Naive thymus-derived CD4-positive, alpha-beta T cell (primary cell): ENCODE data around the gene NKAPL. TPM values are rescaled to one million over a fixed set of nuclear protein-coding genes. Genes with fewer than 3 reads are reported as not detected.

Experiments used
- ATAC-seq: fragments of 150-1000 bp; cut with Tn5 transposase; 2 replicates; pipeline ENCODE4 v1.10.0; 2021; ENCODE audit warnings: mild to moderate bottlenecking, moderate library complexity
- CTCF ChIA-PET: fragments of 350-600 bp; sonication (Branson Sonifier 250); formaldehyde crosslinking; loops from one replicate; lab custom pipeline; 2021; ENCODE audit warnings: antibody characterized with exemption; lab: Charles Lee
- POLR2A ChIA-PET: fragments of 350-600 bp; sonication (Branson Sonifier 250); formaldehyde crosslinking; loops from one replicate; lab custom pipeline; 2021; ENCODE audit warnings: antibody characterized with exemption, inconsistent platforms; lab: Charles Lee
- DNase-seq, 9 donors: peaks; one replicate each; pipeline versions ENCODE4 v3.0.0 to v3.0.0-alpha.2; 2020 to 2022; ENCODE audit warnings: mixed read lengths in 1 of 9
- H3K27ac ChIP-seq: one replicate; pipeline ENCODE4 v1.7.0; 2013; ENCODE audit warnings: mild to moderate bottlenecking, low read depth, low read length, moderate library complexity
- H3K27me3 ChIP-seq, 2 donors: one replicate each; pipeline ENCODE4 v1.7.0; 2013; ENCODE audit warnings: low read length in 2 of 2, mild to moderate bottlenecking in 2 of 2, moderate library complexity in 2 of 2; ENCODE audit not compliant: control insufficient read depth in 2 of 2, insufficient read depth in 2 of 2
- H3K36me3 ChIP-seq, 3 experiments: 1 replicate in 2 of 3; 2 replicates in 1 of 3; pipeline ENCODE4 v1.7.0; 2013; ENCODE audit warnings: low read length in 3 of 3, mild to moderate bottlenecking in 3 of 3, moderate library complexity in 1 of 3; ENCODE audit not compliant: insufficient read depth in 3 of 3, control insufficient read depth in 2 of 3
- H3K4me1 ChIP-seq, 2 donors: one replicate each; pipeline ENCODE4 v1.7.0; 2013; ENCODE audit warnings: low read length in 2 of 2, mild to moderate bottlenecking in 2 of 2, moderate library complexity in 1 of 2; ENCODE audit not compliant: control insufficient read depth in 2 of 2, insufficient read depth in 2 of 2
- H3K4me3 ChIP-seq: 2 replicates; pipeline ENCODE4 v1.7.0; 2013; ENCODE audit warnings: mild to moderate bottlenecking, low read length
- H3K9me3 ChIP-seq, 3 experiments: 1 replicate in 2 of 3; 2 replicates in 1 of 3; pipeline ENCODE4 v1.7.0; 2013; ENCODE audit warnings: low read length in 3 of 3; ENCODE audit not compliant: control insufficient read depth in 2 of 3
- H3K27ac Mint-ChIP-seq, 9 donors: one replicate each; pipeline ENCODE4 v1.8.0; 2020 to 2022; ENCODE audit warnings: mixed read lengths in 9 of 9, mild to moderate bottlenecking in 8 of 9, moderate library complexity in 5 of 9, inconsistent platforms in 2 of 9
- H3K27me3 Mint-ChIP-seq, 5 donors: one replicate each; pipeline ENCODE4 v1.8.0; 2021 to 2022; ENCODE audit warnings: mixed read lengths in 5 of 5, mild to moderate bottlenecking in 1 of 5
- H3K36me3 Mint-ChIP-seq, 5 donors: one replicate each; pipeline ENCODE4 v1.8.0; 2020 to 2022; ENCODE audit warnings: mixed read lengths in 5 of 5, mild to moderate bottlenecking in 3 of 5, inconsistent platforms in 1 of 5
- H3K4me1 Mint-ChIP-seq, 7 donors: one replicate each; pipeline ENCODE4 v1.8.0; 2020 to 2022; ENCODE audit warnings: mixed read lengths in 7 of 7, mild to moderate bottlenecking in 3 of 7, inconsistent platforms in 1 of 7
- H3K4me3 Mint-ChIP-seq, 10 donors: one replicate each; pipeline ENCODE4 v1.8.0; 2020 to 2022; ENCODE audit warnings: mild to moderate bottlenecking in 10 of 10, mixed read lengths in 10 of 10, moderate library complexity in 6 of 10, inconsistent platforms in 2 of 10
- H3K9me3 Mint-ChIP-seq, 11 donors: one replicate each; pipeline ENCODE4 v1.8.0; 2020 to 2022; ENCODE audit warnings: mixed read lengths in 11 of 11, mild to moderate bottlenecking in 4 of 11, inconsistent platforms in 1 of 11, moderate library complexity in 1 of 11
- intact Hi-C, 2 donors: fragments of 100-400 bp; cut with micrococcal nuclease; formaldehyde crosslinking; loops; one replicate each; pipeline ENCODE4 v1.15.1; 2023
- polyA plus RNA-seq, 2 donors: library from polyadenylated mRNA; unstranded; fragments of 300-500 nt; fragmentation: Illumina TruSeq; gene quantifications; one replicate each; pipeline ENCODE4 v1.2.3, GENCODE V29; 2021
- total RNA-seq, 6 experiments: library from RNA in 5 of 6; stranded (reverse) in 5 of 6; gene quantifications; 1 replicate in 5 of 6; 2 replicates in 1 of 6; pipeline ENCODE4 v1.2.3 and lab custom pipeline; 2021 to 2026

Gene NKAPL
- total and polyA plus RNA-seq, 7 experiments from 2014 or later = 0.12 to 0.30 (median 0.23) TPM; not detected in 1

DNA sequence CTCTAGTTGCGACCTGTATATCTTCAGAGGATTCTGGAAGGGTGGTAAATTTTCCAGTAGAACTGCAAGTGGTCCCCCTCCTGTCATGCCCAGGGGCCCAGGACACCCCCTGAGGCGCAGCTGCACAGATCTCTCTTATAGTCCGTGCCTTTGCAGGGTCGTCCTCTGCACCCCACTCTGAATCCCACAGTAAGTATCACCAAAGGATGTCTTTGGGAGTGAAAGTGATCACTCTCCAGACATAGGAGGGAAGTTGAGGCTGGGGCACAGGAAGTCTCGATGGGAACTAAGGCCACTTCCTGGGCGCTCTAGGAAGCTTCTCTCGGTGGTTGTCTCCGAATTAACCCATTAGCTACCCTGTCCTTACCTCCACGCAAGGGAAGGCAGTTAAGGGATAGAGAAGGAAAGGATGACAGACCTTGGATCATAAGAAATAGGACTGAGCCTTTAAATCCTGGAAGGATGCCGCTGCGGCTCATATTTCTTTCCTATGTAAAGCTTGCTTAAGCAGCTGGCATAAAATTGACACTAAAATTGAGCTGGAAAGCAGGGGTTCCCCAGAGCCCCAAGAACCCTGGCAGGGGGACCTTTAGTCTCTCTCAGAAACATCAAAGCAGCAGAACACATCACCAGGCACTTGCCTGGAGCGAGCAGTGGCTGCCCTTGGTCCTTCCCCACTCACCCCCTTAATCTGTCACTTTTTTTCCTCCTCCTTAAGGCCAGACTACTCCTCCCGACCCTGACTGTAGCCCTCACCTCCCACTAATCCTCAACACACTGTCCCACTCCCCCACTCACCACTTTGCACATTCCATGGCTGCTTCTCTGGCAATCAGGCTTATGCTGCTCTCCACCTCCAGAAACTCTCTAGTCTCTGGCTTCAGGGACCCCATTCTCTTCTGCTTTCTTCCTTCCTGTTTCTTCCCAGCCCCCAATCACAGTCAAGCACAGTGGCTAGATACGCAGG, 6.8 kb upstream of the NKAPL start, which contains the start of gene ZKSCAN4:
TSS of gene ZKSCAN4 (minus strand) at position 261 of the 967 bp plus-strand sequence. CDS start 289 bp downstream, outside the sequence.
- Histone ChIP-seq H3K27me3 (no peaks in the 10 kb centered on the region), H3K9me3 (no peaks in the 10 kb centered on the region), H3K4me3 (peak within 1 kb of the TSS; percentile 100), H3K4me1 (peaks cover 14 to 18% of the 10 kb centered on the region in 2 donors), H3K27ac (peak within 1 kb of the TSS; percentile 55), H3K36me3 (peaks cover 0 to 20% (median 0%) of the 10 kb centered on the region in 3 experiments)
- Mint-ChIP-seq H3K9me3 (peaks cover 0 to 7% (median 0%) of the 10 kb centered on the region in 11 donors), H3K27ac (peak within 1 kb of the TSS; percentile 85 to 98 (median 92)), H3K27me3 (peaks cover 0 to 4% (median 0%) of the 10 kb centered on the region in 5 donors), H3K4me1 (peaks cover 21 to 53% (median 39%) of the 10 kb centered on the region in 7 donors), H3K36me3 (peaks cover 4 to 11% (median 7%) of the 10 kb centered on the region in 5 donors), H3K4me3 (peak within 1 kb of the TSS; percentile 84 to 100 (median 98))
- ATAC-seq (peak; percentile 96), DNase-seq (peak; percentile 44 to 86 (median 78))
- intact Hi-C loops = loop anchor here (1.0 to 5.0 kb wide), 20 partner anchors 15 to 774 kb away; partner anchors contain the start of genes ZKSCAN8 (in 2 of the 2), ZNF165 (in 2 of the 2), ZSCAN23 (in 2 of the 2) and ZSCAN26 (in 2 of the 2)
- ChIA-PET POLR2A (interaction anchor here (0.6 to 8.3 kb wide), 14 partner anchors 12 to 171 kb away, joined by 3 to 86 read pairs (median 4); partner anchors contain the start of genes ZKSCAN3, ZKSCAN8, ZSCAN16 and ZSCAN26), CTCF (interaction anchor here (1.0 to 1.2 kb wide), 3 partner anchors 15 to 103 kb away, joined by 3 to 7 read pairs (median 3); partner anchors contain the start of gene ZSCAN26)

DNA sequence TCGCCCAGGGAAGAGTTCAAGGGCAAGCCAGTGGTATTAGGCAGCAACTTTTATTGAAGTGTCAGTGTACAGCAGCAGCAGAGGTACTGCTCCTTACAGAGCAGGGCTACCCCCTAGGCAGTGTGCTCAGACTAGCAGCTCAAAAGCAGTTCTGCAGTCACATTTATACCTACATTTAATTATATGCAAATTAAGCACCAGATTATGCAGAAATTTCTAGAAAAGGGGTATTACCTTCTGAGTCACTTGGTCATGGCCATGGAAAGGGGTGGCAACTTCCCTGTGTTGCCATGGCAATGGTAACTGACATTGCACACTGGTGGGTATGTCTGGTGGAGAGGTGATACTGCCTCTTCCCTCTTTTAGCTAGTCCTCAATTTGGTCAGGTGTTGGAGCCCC, 5.0 kb upstream of the NKAPL start:
- Histone ChIP-seq H3K27me3 (no peaks in the 10 kb centered on the region), H3K27ac (no peak overlapping the region), H3K36me3 (peaks cover 0 to 3% (median 0%) of the 10 kb centered on the region in 3 experiments), H3K9me3 (peaks cover 0 to 2% (median 0%) of the 10 kb centered on the region in 3 experiments), H3K4me1 (peaks cover 14 to 18% of the 10 kb centered on the region in 2 donors), H3K4me3 (no peak overlapping the region)
- H3K27me3 Mint-ChIP-seq = peaks cover 0 to 5% (median 0%) of the 10 kb centered on the region in 5 donors
- DNase-seq = no peak
- no peak overlapping the region for H3K4me3 Mint-ChIP-seq
- no peak for ATAC-seq
- CTCF ChIA-PET = interaction anchor here (0.7 kb wide), 1 partner anchor 111 kb away, joined by 3 read pairs; no protein-coding TSS in a partner anchor
- intact Hi-C loops = loop anchor here in 1 of 2 donors (5.0 kb wide), 1 partner anchor 83 kb away; the partner anchor contains the start of gene ZSCAN31
- POLR2A ChIA-PET = interaction anchor here (1.2 to 8.3 kb wide), 3 partner anchors 13 to 116 kb away, joined by 5 to 86 read pairs (median 5); partner anchors contain the start of genes ZKSCAN8 and ZSCAN26
- H3K9me3 Mint-ChIP-seq = peaks cover 0 to 12% (median 5%) of the 10 kb centered on the region in 11 donors
- no peak overlapping the region for H3K27ac Mint-ChIP-seq
- H3K36me3 Mint-ChIP-seq = peaks cover 0 to 9% (median 4%) of the 10 kb centered on the region in 5 donors
- peaks cover 16 to 45% (median 30%) of the 10 kb centered on the region in 7 donors for H3K4me1 Mint-ChIP-seq

DNA sequence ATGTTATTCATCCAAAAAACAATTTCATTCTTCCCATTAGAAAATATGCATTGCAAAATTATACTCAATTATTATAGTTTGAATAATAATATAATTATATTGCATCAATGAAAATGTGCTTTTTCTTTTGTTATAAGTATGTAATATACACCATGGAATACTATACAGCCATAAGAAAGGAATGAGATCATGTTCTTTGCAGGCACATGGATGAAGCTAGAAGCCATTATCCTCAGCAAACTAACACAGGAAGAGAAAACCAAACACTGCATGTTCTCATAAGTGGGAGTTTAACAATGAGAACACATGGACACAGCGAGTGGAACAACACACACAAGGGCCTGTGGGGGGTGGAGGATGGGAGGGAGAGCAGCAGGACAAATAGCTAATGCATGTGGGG, 2.1 kb upstream of the NKAPL start:
- Mint-ChIP-seq H3K4me1 (peaks cover 8 to 20% (median 14%) of the 10 kb centered on the region in 7 donors), H3K27ac (no peak overlapping the region), H3K4me3 (no peak overlapping the region), H3K27me3 (peaks cover 0 to 16% (median 4%) of the 10 kb centered on the region in 5 donors), H3K9me3 (peaks cover 0 to 24% (median 8%) of the 10 kb centered on the region in 11 donors), H3K36me3 (peaks cover 0 to 10% (median 4%) of the 10 kb centered on the region in 5 donors)
- CTCF ChIA-PET = no interaction called here
- POLR2A ChIA-PET = no interaction called here
- H3K27me3 ChIP-seq = no peaks in the 10 kb centered on the region
- no peak overlapping the region for H3K27ac ChIP-seq
- H3K4me1 ChIP-seq = peaks cover 7 to 8% of the 10 kb centered on the region in 2 donors
- DNase-seq (no peak), ATAC-seq (no peak)
- peaks cover 0 to 8% (median 0%) of the 10 kb centered on the region in 3 experiments for H3K9me3 ChIP-seq
- H3K4me3 ChIP-seq = no peak overlapping the region
- H3K36me3 ChIP-seq = peaks cover 0 to under 1% (median 0%) of the 10 kb centered on the region in 3 experiments
- intact Hi-C loops = no loop called here

DNA sequence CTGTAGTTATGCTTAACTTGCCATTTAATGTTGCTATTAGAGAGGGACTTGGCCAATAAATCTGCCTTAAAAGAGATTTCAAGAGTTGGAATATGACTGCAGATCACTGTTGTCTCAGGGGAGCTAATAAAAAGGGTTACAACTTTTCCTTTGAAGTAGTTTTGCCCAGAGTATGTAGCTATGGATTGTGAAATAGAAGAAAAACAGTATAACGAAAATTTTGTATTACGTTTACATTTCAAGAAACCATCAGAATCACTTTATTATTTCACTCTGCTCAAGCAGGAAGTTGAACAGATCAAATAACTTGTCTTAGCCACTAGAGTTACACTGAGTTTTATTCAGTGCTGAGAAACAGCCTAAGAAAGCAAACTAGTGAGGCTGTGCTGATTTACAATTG, 4.8 kb downstream of the NKAPL start:
- H3K4me3 ChIP-seq = no peak overlapping the region
- peaks cover 0 to 8% (median 0%) of the 10 kb centered on the region in 3 experiments for H3K9me3 ChIP-seq
- Mint-ChIP-seq H3K27me3 (peaks cover 0 to 11% (median 9%) of the 10 kb centered on the region in 5 donors), H3K4me3 (no peak overlapping the region), H3K4me1 (peaks cover 6 to 20% (median 11%) of the 10 kb centered on the region in 7 donors), H3K36me3 (peaks cover 0 to 6% (median 0%) of the 10 kb centered on the region in 5 donors), H3K9me3 (peaks cover 0 to 15% (median under 1%) of the 10 kb centered on the region in 11 donors), H3K27ac (peak overlapping the region in 1 of 9 donors; percentile 19)
- ChIA-PET POLR2A (no interaction called here), CTCF (interaction anchor here (0.6 kb wide), 1 partner anchor 12 kb away, joined by 3 read pairs; no protein-coding TSS in a partner anchor)
- peaks cover 0 to 4% (median 0%) of the 10 kb centered on the region in 3 experiments for H3K36me3 ChIP-seq
- ATAC-seq (no peak), DNase-seq (no peak)
- no peaks in the 10 kb centered on the region for H3K27me3 ChIP-seq
- H3K4me1 ChIP-seq = peaks cover 0 to 24% of the 10 kb centered on the region in 2 donors
- intact Hi-C loops = no loop called here
- H3K27ac ChIP-seq = no peak overlapping the region

DNA sequence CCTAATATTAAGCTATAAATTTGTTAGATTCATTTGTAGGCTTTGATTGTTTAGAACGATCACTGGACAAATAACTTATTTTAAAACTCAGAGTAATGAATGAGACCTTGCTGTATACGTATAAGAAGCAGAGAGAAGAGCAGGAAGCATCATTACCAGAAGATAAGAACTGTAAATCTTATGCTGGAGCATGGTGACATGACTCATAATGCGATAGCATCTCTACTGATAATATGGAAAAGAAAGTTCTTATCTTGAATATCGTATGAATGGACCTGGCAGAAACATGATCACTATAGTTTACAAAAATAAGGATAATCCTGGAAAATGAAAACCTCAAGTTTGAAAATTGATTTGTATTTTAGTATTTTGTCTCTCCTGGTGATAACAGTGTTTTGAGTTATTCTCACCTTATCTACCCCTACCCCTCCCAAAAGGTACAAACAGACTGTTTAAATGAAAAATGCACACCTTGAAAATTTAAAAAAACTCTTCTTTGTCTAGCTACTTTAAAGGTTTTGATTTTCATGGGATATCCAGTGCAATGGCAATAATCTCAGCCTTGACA, 5.8 kb downstream of the NKAPL start:
- CTCF ChIA-PET = no interaction called here
- POLR2A ChIA-PET = interaction anchor here (1.1 to 1.3 kb wide), 3 partner anchors 9 to 123 kb away, joined by 3 to 5 read pairs (median 4); partner anchors contain the start of genes ZKSCAN4 and ZKSCAN8
- ATAC-seq = no peak

More for the DNA sequence above, 5.8 kb downstream of the NKAPL start:
- Mint-ChIP-seq H3K36me3 (peaks cover 0 to 9% (median 0%) of the 10 kb centered on the region in 5 donors), H3K4me3 (no peak overlapping the region), H3K9me3 (peaks cover 0 to 6% (median 0%) of the 10 kb centered on the region in 11 donors), H3K27ac (no peak overlapping the region), H3K27me3 (peaks cover 0 to 9% (median 5%) of the 10 kb centered on the region in 5 donors), H3K4me1 (peaks cover 6 to 25% (median 14%) of the 10 kb centered on the region in 7 donors)
- intact Hi-C loops = loop anchor here in 1 of 2 donors (5.0 kb wide), 2 partner anchors 177 to 322 kb away; partner anchors contain the start of gene ZSCAN23
- no peak for DNase-seq
- no peaks in the 10 kb centered on the region for H3K27me3 ChIP-seq
- H3K4me3 ChIP-seq = no peak overlapping the region
- no peak overlapping the region for H3K27ac ChIP-seq
- H3K4me1 ChIP-seq = peaks cover 0 to 24% of the 10 kb centered on the region in 2 donors
- H3K9me3 ChIP-seq = no peaks in the 10 kb centered on the region
- peaks cover 0 to 4% (median 0%) of the 10 kb centered on the region in 3 experiments for H3K36me3 ChIP-seq
